HepG2 (cell line): ENCODE data around the gene FBLN5. TPM values are rescaled to one million over a fixed set of nuclear protein-coding genes. Genes with fewer than 3 reads are reported as not detected.

Experiments
- BATF2 ChIP-seq: sonication (generic); formaldehyde crosslinking; IDR thresholded peaks from 2 replicates; pipeline ENCODE4 v1.8.0; 2022; ENCODE audit warnings: mild to moderate bottlenecking, missing genetic modification reagents, moderate library complexity
- CC2D1A ChIP-seq: sonication (generic); formaldehyde crosslinking; IDR thresholded peaks from 2 replicates; pipeline ENCODE4 v1.8.1; 2023; ENCODE audit warnings: mild to moderate bottlenecking, missing genetic modification reagents
- FOSL2 ChIP-seq: sonication (generic); formaldehyde crosslinking; IDR thresholded peaks from 2 replicates; pipeline ENCODE4 v1.4.0; 2020; ENCODE audit warnings: missing genetic modification reagents
- HNF1B ChIP-seq: sonication (generic); formaldehyde crosslinking; IDR thresholded peaks from 2 replicates; pipeline ENCODE4 v1.5.1; 2020; ENCODE audit warnings: mild to moderate bottlenecking, moderate library complexity, missing genetic modification reagents
- NR0B2 ChIP-seq: sonication (generic); formaldehyde crosslinking; IDR thresholded peaks from 2 replicates; pipeline ENCODE4 v1.4.0; 2020; ENCODE audit warnings: mild to moderate bottlenecking, missing genetic modification reagents
- SOX6 ChIP-seq, 2 experiments: fragments of 450-650 bp in 1 of 2; sonication (generic) in 1 of 2; formaldehyde crosslinking in 1 of 2; IDR thresholded peaks; 2 replicates each; pipeline versions ENCODE4 v1.4.0 to v1.6.1; 2017 to 2020; ENCODE audit warnings: antibody characterized with exemption in 1 of 2, mild to moderate bottlenecking in 1 of 2, missing genetic modification reagents in 1 of 2
- TBL1XR1 ChIP-seq: fragments of 150-350 bp; IDR thresholded peaks from 2 replicates; pipeline ENCODE4 v1.6.1; 2014; ENCODE audit warnings: borderline replicate concordance, low read length; ENCODE audit not compliant: partially characterized antibody
- ZNF225 ChIP-seq: sonication (generic); formaldehyde crosslinking; IDR thresholded peaks from 2 replicates; pipeline ENCODE4 v1.4.0; 2020; ENCODE audit warnings: mild to moderate bottlenecking, missing genetic modification reagents
- ZNF280D ChIP-seq: sonication (generic); formaldehyde crosslinking; IDR thresholded peaks from 2 replicates; pipeline ENCODE4 v1.5.1; 2020; ENCODE audit warnings: mild to moderate bottlenecking, missing genetic modification reagents
- ZNF407 ChIP-seq: sonication (generic); formaldehyde crosslinking; IDR thresholded peaks from one replicate; pipeline ENCODE4 v1.5.1; 2020; ENCODE audit warnings: mild to moderate bottlenecking, missing genetic modification reagents; ENCODE audit errors: not compliant biosample characterization
- ZNF740 ChIP-seq: sonication (generic); formaldehyde crosslinking; IDR thresholded peaks from 2 replicates; pipeline ENCODE4 v1.4.0; 2020; ENCODE audit warnings: missing genetic modification reagents
- ZNF772 ChIP-seq: sonication (generic); formaldehyde crosslinking; IDR thresholded peaks from 2 replicates; pipeline ENCODE4 v1.5.0; 2020; ENCODE audit warnings: mild to moderate bottlenecking, missing genetic modification reagents
- ZNF782 ChIP-seq: sonication (generic); formaldehyde crosslinking; IDR thresholded peaks from 2 replicates; pipeline ENCODE4 v1.4.0; 2020; ENCODE audit warnings: missing genetic modification reagents, mild to moderate bottlenecking, borderline replicate concordance
- ZNF883 ChIP-seq: sonication (generic); formaldehyde crosslinking; IDR thresholded peaks from 2 replicates; pipeline ENCODE4 v1.5.1; 2020; ENCODE audit warnings: mild to moderate bottlenecking, missing genetic modification reagents; ENCODE audit errors: not compliant biosample characterization
- polyA plus RNA-seq, 8 experiments: library from polyadenylated mRNA; depleted of rRNA in 3 of 8; stranded (reverse) in 7 of 8; unstranded in 1 of 8; fragments of >200 nt; fragmentation: Illumina TruSeq in 4 of 8; extraction: Trizol in 4 of 8; gene quantifications; 2 replicates each; pipeline versions ENCODE4 v1.2.1 to v1.2.3, GENCODE V29; 2011 to 2016; ENCODE audit warnings: low read depth in 4 of 8, missing spikeins in 1 of 8, mixed read lengths in 1 of 8; ENCODE audit not compliant: insufficient read depth in 1 of 8
- total RNA-seq, 5 experiments: library from RNA; depleted of rRNA; stranded (reverse); fragments of >200 nt; fragmentation: Illumina TruSeq; extraction: Trizol; gene quantifications; 2 replicates each; pipeline ENCODE4 v1.2.3, GENCODE V29; 2016; ENCODE audit warnings: low read depth in 1 of 5

Gene FBLN5
- total and polyA plus RNA-seq, 2 of the 13 experiments (the other 11 are each of a cell fraction or from before 2014, with no cell fraction given) = 0.38 to 0.77 TPM

GRCh38 chr14:91957876-91958313 is 10.4 kb upstream of the FBLN5 start (continued):
- no peak for TF ChIP-seq ZNF883 (CRISPR knock-in tag)
- no peak for TF ChIP-seq ZNF782 (CRISPR knock-in tag)
- TF ChIP-seq TBL1XR1 = peak; percentile 25
- TF ChIP-seq SOX6 (IDR thresholded peaks at IDR 0.05) = no peak
- TF ChIP-seq SOX6 (CRISPR knock-in tag; IDR thresholded peaks at IDR 0.05) = peak; percentile 90
- TF ChIP-seq HNF1B (CRISPR knock-in tag) = peak; percentile 60; the same call in 1 of the 2 replicates
- no peak for TF ChIP-seq NR0B2 (CRISPR knock-in tag)
- no peak for TF ChIP-seq ZNF740 (CRISPR knock-in tag)
- no peak for TF ChIP-seq ZNF772 (CRISPR knock-in tag)
- TF ChIP-seq CC2D1A (CRISPR knock-in tag) = no peak
- TF ChIP-seq FOSL2 (CRISPR knock-in tag) = peak; percentile 52
- peak; percentile 86; the same call in 1 of the 2 replicates for TF ChIP-seq ZNF280D
- no peak for TF ChIP-seq ZNF225 (CRISPR knock-in tag)
- TF ChIP-seq BATF2 (CRISPR knock-in tag) = no peak
- no peak for TF ChIP-seq ZNF407 (CRISPR knock-in tag)
